SK-N-SH treated with all-trans-retinoic acid at 6 μM for 48 hours (cell line): ENCODE results near the gene AMN.

ENCODE experiments used
- ATAC-seq: fragments of 200-7000 bp; cut with Tn5 transposase; 3 replicates; pipeline ENCODE4 v1.9.1; 2020; ENCODE audit warnings: mild to moderate bottlenecking, moderate library complexity
- ARNTL ChIP-seq: fragments of 450-650 bp; formaldehyde crosslinking; IDR thresholded peaks from 2 replicates; pipeline ENCODE4 v1.5.0; 2020; ENCODE audit warnings: low read depth, mild to moderate bottlenecking, moderate library complexity, borderline replicate concordance
- BACH2 ChIP-seq: fragments of 250-450 bp; sonication (Bioruptor Pico); IDR thresholded peaks from 2 replicates; pipeline ENCODE4 v1.9.0; 2021; ENCODE audit warnings: mild to moderate bottlenecking, borderline replicate concordance
- CSRNP3 ChIP-seq: fragments of 250-450 bp; sonication (Bioruptor Pico); IDR thresholded peaks from 2 replicates; pipeline ENCODE4 v1.5.1; 2021; ENCODE audit warnings: mild to moderate bottlenecking, moderate library complexity
- GLIS3 ChIP-seq: fragments of 250-450 bp; sonication (Bioruptor Pico); IDR thresholded peaks from 2 replicates; pipeline ENCODE4 v1.5.0; 2020; ENCODE audit warnings: mild to moderate bottlenecking, moderate library complexity
- OSR1 ChIP-seq: fragments of 250-450 bp; sonication (Bioruptor Pico); IDR thresholded peaks from 2 replicates; pipeline ENCODE4 v1.8.0; 2022; ENCODE audit warnings: moderate library complexity, mild to moderate bottlenecking, inconsistent platforms
- PPARA ChIP-seq: fragments of 250-450 bp; sonication (Bioruptor Pico); IDR thresholded peaks from 2 replicates; pipeline ENCODE4 v1.5.0; 2020; ENCODE audit warnings: mild to moderate bottlenecking, borderline replicate concordance
- SNAI2 ChIP-seq: fragments of 250-450 bp; sonication (Bioruptor Pico); IDR thresholded peaks from 2 replicates; pipeline ENCODE4 v1.5.0; 2020; ENCODE audit warnings: mild to moderate bottlenecking, moderate library complexity
- TCF4 ChIP-seq: fragments of 250-450 bp; sonication (Bioruptor Pico); IDR thresholded peaks from 2 replicates; pipeline ENCODE4 v1.8.0; 2021; ENCODE audit warnings: mild to moderate bottlenecking, moderate library complexity, borderline replicate concordance
- ZC3H10 ChIP-seq: fragments of 250-450 bp; sonication (Bioruptor Pico); IDR thresholded peaks from 2 replicates; pipeline ENCODE4 v1.5.1; 2021; ENCODE audit warnings: mild to moderate bottlenecking, moderate library complexity
- ZFP3 ChIP-seq: fragments of 250-450 bp; sonication (Bioruptor Pico); IDR thresholded peaks from 2 replicates; pipeline ENCODE4 v1.5.0; 2020; ENCODE audit warnings: mild to moderate bottlenecking, moderate library complexity
- ZFP30 ChIP-seq: fragments of 450-650 bp; formaldehyde crosslinking; IDR thresholded peaks from 2 replicates; pipeline ENCODE4 v1.5.0; 2022; ENCODE audit warnings: mild to moderate bottlenecking, moderate library complexity
- ZNF565 ChIP-seq: fragments of 450-650 bp; formaldehyde crosslinking; conservative IDR thresholded peaks from 2 replicates; pipeline ENCODE4 v1.5.0; 2020; ENCODE audit warnings: low read depth, mild to moderate bottlenecking, moderate library complexity
- ZNF70 ChIP-seq: fragments of 450-650 bp; formaldehyde crosslinking; IDR thresholded peaks from 2 replicates; pipeline ENCODE4 v1.5.0; 2020; ENCODE audit warnings: mild to moderate bottlenecking, moderate library complexity
- ZNF8 ChIP-seq: fragments of 450-650 bp; formaldehyde crosslinking; IDR thresholded peaks from 2 replicates; pipeline ENCODE4 v1.5.0; 2020; ENCODE audit warnings: mild to moderate bottlenecking, moderate library complexity
- TF ChIP-seq, protein P1 (sequence below): fragments of 250-450 bp; sonication (Bioruptor Pico); IDR thresholded peaks from 2 replicates; pipeline ENCODE4 v1.5.1; 2020; ENCODE audit warnings: low read depth, mild to moderate bottlenecking, moderate library complexity
- TF ChIP-seq, protein P2 (sequence below): fragments of 250-450 bp; sonication (Bioruptor Pico); IDR thresholded peaks from 2 replicates; pipeline ENCODE4 v1.5.0; 2020; ENCODE audit warnings: mild to moderate bottlenecking, moderate library complexity
- TF ChIP-seq, protein P3 (sequence below): fragments of 250-450 bp; sonication (Bioruptor Pico); IDR thresholded peaks from 2 replicates; pipeline ENCODE4 v1.8.0; 2020; ENCODE audit warnings: mild to moderate bottlenecking, moderate library complexity, borderline replicate concordance
- TF ChIP-seq, protein P4 (sequence below): fragments of 250-450 bp; sonication (Bioruptor Pico); IDR thresholded peaks from 2 replicates; pipeline ENCODE4 v1.8.0; 2021; ENCODE audit warnings: low read depth, mild to moderate bottlenecking, moderate library complexity, borderline replicate concordance

The AMN gene

DNA sequence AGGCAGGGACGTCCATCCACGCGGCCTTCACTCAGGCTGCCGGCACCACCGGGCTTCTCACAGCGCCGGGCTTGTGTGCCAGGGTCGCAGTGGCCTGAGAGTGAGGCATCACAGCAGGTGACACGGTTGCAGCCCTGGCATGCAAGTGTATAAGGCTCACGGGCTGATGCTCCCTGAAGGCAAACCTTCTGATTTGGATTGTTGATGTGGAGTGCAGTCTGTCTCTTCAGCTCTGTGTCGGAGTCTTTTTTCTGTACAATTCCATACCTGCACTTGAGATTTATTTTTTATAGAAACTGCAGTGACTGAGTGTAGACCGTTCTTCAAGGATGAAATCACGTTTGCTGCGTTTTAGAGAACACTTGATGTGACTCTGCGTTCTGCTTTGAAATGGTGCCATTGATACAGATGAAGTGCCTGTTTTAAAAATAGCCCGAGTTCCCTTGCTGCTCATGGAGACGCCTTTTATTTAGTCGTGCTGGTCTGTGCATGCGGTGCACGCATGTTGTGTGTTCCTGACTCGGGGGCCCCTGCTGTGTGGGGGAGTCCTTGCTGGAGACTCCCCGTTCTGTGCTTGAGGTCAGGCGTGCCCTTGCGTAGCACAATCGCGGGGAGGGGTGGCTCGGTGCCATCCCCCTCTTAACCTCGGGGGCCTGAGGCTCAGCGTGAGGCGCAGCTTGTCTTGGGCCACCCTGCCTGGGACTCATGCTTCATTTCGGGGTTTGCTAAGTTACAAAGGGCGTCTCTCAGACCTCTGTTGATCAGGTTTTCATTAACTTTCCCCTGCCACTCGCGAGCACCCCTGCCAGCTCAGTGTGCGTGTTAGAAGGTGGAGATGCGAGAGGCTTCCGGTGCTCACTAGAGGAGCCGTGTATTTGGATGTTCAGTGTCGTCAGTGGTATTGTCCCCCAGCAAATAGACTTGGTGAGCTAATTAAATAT lies 21.6 kb upstream of the AMN start:
- TF ChIP-seq ZFP3 (CRISPR knock-in tag) (no peak), PPARA (CRISPR knock-in tag) (no peak), CSRNP3 (CRISPR knock-in tag) (no peak), OSR1 (CRISPR knock-in tag) (no peak), GLIS3 (CRISPR knock-in tag) (no peak)
- TF ChIP-seq, protein P1, sequence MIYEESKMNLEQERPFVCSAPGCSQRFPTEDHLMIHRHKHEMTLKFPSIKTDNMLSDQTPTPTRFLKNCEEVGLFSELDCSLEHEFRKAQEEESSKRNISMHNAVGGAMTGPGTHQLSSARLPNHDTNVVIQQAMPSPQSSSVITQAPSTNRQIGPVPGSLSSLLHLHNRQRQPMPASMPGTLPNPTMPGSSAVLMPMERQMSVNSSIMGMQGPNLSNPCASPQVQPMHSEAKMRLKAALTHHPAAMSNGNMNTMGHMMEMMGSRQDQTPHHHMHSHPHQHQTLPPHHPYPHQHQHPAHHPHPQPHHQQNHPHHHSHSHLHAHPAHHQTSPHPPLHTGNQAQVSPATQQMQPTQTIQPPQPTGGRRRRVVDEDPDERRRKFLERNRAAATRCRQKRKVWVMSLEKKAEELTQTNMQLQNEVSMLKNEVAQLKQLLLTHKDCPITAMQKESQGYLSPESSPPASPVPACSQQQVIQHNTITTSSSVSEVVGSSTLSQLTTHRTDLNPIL (CRISPR knock-in tag): no peak
- ATAC-seq: no peak

GRCh38 chr14:102901633-102902032 lies 20.8 kb upstream of the AMN start:
- ATAC-seq: no peak

More at GRCh38 chr14:102901633-102902032, 20.8 kb upstream of the AMN start:
- TF ChIP-seq, protein P2, sequence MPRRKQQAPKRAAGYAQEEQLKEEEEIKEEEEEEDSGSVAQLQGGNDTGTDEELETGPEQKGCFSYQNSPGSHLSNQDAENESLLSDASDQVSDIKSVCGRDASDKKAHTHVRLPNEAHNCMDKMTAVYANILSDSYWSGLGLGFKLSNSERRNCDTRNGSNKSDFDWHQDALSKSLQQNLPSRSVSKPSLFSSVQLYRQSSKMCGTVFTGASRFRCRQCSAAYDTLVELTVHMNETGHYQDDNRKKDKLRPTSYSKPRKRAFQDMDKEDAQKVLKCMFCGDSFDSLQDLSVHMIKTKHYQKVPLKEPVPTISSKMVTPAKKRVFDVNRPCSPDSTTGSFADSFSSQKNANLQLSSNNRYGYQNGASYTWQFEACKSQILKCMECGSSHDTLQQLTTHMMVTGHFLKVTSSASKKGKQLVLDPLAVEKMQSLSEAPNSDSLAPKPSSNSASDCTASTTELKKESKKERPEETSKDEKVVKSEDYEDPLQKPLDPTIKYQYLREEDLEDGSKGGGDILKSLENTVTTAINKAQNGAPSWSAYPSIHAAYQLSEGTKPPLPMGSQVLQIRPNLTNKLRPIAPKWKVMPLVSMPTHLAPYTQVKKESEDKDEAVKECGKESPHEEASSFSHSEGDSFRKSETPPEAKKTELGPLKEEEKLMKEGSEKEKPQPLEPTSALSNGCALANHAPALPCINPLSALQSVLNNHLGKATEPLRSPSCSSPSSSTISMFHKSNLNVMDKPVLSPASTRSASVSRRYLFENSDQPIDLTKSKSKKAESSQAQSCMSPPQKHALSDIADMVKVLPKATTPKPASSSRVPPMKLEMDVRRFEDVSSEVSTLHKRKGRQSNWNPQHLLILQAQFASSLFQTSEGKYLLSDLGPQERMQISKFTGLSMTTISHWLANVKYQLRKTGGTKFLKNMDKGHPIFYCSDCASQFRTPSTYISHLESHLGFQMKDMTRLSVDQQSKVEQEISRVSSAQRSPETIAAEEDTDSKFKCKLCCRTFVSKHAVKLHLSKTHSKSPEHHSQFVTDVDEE (CRISPR knock-in tag): no peak
- TF ChIP-seq ZNF8 (CRISPR knock-in tag): no peak
- TF ChIP-seq PPARA (CRISPR knock-in tag): no peak
- TF ChIP-seq CSRNP3 (CRISPR knock-in tag): no peak
- no peak for TF ChIP-seq ZNF70 (CRISPR knock-in tag)
- TF ChIP-seq ZC3H10 (CRISPR knock-in tag): no peak
- TF ChIP-seq BACH2: no peak
- no peak for TF ChIP-seq ZFP30
- no peak for TF ChIP-seq ZNF565 (CRISPR knock-in tag)
- no peak for TF ChIP-seq TCF4 (CRISPR knock-in tag)
- TF ChIP-seq, protein P3, sequence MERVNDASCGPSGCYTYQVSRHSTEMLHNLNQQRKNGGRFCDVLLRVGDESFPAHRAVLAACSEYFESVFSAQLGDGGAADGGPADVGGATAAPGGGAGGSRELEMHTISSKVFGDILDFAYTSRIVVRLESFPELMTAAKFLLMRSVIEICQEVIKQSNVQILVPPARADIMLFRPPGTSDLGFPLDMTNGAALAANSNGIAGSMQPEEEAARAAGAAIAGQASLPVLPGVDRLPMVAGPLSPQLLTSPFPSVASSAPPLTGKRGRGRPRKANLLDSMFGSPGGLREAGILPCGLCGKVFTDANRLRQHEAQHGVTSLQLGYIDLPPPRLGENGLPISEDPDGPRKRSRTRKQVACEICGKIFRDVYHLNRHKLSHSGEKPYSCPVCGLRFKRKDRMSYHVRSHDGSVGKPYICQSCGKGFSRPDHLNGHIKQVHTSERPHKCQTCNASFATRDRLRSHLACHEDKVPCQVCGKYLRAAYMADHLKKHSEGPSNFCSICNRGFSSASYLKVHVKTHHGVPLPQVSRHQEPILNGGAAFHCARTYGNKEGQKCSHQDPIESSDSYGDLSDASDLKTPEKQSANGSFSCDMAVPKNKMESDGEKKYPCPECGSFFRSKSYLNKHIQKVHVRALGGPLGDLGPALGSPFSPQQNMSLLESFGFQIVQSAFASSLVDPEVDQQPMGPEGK (CRISPR knock-in tag): no peak
- TF ChIP-seq, protein P4, sequence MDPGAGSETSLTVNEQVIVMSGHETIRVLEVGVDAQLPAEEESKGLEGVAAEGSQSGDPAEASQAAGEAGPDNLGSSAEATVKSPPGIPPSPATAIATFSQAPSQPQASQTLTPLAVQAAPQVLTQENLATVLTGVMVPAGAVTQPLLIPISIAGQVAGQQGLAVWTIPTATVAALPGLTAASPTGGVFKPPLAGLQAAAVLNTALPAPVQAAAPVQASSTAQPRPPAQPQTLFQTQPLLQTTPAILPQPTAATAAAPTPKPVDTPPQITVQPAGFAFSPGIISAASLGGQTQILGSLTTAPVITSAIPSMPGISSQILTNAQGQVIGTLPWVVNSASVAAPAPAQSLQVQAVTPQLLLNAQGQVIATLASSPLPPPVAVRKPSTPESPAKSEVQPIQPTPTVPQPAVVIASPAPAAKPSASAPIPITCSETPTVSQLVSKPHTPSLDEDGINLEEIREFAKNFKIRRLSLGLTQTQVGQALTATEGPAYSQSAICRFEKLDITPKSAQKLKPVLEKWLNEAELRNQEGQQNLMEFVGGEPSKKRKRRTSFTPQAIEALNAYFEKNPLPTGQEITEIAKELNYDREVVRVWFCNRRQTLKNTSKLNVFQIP (CRISPR knock-in tag): no peak
- no peak for TF ChIP-seq OSR1 (CRISPR knock-in tag)
- TF ChIP-seq SNAI2 (CRISPR knock-in tag): no peak
- TF ChIP-seq ARNTL (CRISPR knock-in tag): no peak
